Measurements from ENCODE around the gene TNP1.

TNP1 gene

DNA sequence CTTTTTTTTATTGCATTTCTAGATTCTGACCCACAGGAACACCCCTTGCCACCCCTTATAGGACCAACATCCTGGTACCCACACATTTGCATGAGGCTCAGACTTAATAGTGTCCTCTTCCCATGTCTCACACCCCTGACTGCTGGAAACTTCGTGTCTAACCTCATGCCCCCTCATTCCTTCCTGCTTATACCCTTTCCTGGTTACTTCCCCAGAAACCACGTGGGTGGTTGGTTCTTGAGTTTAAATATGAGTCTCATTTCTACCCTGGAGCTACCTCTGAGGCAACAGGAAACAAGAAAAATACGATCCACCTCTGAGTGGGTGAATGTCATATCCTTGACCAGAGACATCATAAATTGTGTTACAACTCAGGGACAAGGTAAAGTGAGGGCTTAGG, 1.6 kb downstream of the TNP1 start:
- TF ChIP-seq, protein P1, sequence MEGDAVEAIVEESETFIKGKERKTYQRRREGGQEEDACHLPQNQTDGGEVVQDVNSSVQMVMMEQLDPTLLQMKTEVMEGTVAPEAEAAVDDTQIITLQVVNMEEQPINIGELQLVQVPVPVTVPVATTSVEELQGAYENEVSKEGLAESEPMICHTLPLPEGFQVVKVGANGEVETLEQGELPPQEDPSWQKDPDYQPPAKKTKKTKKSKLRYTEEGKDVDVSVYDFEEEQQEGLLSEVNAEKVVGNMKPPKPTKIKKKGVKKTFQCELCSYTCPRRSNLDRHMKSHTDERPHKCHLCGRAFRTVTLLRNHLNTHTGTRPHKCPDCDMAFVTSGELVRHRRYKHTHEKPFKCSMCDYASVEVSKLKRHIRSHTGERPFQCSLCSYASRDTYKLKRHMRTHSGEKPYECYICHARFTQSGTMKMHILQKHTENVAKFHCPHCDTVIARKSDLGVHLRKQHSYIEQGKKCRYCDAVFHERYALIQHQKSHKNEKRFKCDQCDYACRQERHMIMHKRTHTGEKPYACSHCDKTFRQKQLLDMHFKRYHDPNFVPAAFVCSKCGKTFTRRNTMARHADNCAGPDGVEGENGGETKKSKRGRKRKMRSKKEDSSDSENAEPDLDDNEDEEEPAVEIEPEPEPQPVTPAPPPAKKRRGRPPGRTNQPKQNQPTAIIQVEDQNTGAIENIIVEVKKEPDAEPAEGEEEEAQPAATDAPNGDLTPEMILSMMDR (IDR thresholded peaks at IDR 0.05; ENCODE audit: insufficient read depth, low read depth, low read length, missing control alignments) = no peak
- no peak overlapping the region for H3K4me3 ChIP-seq (ENCODE audit: low read depth, low read length)
- DNase-seq (ENCODE audit: low read depth) = no peak

DNA sequence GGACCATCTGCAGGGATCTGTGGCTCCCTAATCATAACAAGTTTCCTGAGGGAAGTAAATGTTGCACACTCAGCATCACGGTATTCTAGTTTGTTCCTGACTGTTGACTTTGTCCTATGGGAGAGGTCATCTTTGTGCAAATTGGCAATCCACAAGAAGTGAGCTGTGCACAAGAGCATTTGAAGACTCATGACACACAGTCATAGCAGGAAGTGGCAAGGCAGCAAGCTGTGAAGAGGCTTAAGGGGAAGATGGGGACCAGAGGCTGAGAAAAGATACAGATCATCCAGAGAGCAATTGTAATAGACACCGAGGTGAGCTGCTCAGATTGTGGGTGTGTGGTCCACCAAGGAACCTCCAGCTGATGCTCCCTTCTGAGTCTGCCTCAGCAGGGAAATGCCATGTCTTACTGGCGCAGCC, 2.7 kb downstream of the TNP1 start:
- H3K4me3 ChIP-seq (ENCODE audit: low read depth, low read length) = no peak overlapping the region
- no peak for DNase-seq (ENCODE audit: low read depth)
- TF ChIP-seq, protein P1 (IDR thresholded peaks at IDR 0.05; ENCODE audit: insufficient read depth, low read depth, low read length, missing control alignments) = no peak

DNA sequence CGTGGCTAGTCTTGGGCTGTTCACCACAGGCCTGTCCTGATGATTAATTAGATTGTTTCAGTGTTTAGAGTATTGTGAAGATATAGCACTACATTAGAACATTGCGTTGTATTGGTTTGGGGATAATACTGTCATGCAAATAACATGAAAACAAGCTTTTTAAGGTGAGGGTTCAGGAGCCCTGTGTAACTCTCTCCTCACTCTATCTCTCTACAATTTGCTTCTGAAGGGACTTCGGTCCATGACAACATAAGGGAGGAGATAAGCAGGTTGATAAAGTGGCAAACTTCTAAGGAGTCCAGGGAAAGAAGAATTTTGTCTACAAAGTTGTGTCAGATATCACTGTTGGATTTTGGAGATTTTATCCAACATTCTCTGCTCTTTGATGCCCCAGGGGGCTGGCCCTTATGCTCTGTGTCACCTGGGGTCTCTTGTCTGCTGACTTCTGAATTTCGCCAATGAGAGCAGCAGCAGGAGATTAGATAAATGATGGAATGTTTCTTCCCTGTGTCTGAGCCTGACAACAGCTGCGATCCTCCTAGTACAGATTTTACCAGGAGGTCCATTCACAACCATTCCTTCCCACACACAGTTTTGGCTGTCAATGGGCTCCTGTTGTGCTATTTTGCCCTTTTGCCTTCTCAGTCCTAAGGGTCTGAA, 3.3 kb downstream of the TNP1 start:
- H3K4me3 ChIP-seq (ENCODE audit: low read depth, low read length) = no peak overlapping the region
- TF ChIP-seq, protein P1 (IDR thresholded peaks at IDR 0.05; ENCODE audit: insufficient read depth, low read depth, low read length, missing control alignments) = no peak
- no peak for DNase-seq (ENCODE audit: low read depth)

DNA sequence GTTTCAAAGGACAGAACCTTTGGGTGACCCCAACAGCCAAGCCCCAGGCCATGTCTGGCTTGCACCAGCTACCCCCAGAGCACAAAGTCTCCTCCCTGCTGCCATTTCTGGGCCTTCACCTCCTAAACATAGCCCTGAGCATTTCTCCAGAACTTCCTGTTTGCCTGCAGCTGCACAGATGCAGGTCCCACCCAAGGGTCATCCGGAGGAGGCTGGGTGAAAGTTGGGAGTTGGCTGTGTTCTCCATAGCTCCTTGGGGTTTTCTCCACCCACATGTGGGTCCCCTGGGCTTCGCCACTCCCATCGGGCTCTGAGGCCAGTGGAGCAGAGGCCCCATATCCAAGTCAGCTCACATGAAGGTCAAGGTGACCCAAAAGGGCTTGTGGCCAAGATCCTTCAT, 4.3 kb downstream of the TNP1 start:
- no peak for DNase-seq (ENCODE audit: low read depth)
- TF ChIP-seq, protein P1 (IDR thresholded peaks at IDR 0.05; ENCODE audit: insufficient read depth, low read depth, low read length, missing control alignments) = no peak
- H3K4me3 ChIP-seq (ENCODE audit: low read depth, low read length) = no peak overlapping the region

DNA sequence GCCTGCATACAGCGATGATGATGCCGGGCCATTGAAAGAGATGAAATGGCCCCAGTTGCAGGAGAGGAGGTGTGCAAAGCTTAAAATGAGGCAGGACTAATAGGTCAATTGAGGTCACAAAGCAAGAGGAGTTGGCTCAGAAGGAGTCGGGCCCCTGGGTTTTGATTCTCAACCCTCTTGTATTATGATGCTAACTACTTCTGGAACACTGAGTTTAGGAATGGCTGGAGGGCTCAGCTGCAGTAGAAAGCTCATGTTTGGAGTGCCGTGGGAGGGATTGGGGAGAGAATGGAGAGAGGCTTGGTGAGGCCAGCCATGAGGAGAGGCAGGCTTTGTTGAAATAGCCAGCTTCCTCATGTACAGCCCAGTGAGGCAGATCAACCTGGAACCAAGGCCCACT, 4.8 kb downstream of the TNP1 start:
- no peak overlapping the region for H3K4me3 ChIP-seq (ENCODE audit: low read depth, low read length)
- DNase-seq (ENCODE audit: low read depth) = no peak
- TF ChIP-seq, protein P1 (IDR thresholded peaks at IDR 0.05; ENCODE audit: insufficient read depth, low read depth, low read length, missing control alignments) = no peak

DNA sequence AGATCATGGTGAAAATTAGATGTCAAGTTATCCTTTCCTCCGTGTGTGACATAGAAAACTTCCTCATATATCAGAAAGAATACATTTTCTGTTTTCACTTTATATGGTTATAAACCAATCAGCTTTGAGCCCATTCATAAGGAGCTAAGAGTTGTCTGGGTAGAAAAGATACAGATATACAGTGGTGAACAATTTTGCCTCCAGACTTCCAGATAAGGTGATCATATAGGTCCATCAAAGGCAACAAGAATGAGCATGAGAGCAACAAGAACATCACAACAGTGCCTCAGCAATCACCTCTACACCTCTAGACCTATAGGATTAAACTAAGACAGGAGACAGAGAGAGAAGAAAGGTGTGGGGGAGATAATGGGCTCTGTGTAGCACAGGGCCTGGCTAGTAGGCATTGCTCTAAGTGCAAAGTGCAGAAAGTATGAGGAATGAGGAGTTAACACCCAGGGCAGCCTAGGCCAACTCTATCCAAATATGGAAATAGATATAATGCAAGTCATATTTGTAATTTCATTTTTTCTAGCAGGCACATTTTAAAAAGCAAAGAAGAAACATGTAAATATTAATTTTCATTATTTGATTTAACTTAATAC, 8.3 kb downstream of the TNP1 start:
- DNase-seq (ENCODE audit: low read depth) = no peak
- TF ChIP-seq, protein P1 (IDR thresholded peaks at IDR 0.05; ENCODE audit: insufficient read depth, low read depth, low read length, missing control alignments) = no peak

More for the DNA sequence above, 8.3 kb downstream of the TNP1 start:
- H3K4me3 ChIP-seq (ENCODE audit: low read depth, low read length) = no peak overlapping the region

Data from GM12865 (cell line).